Thyroid gland (tissue), 4 donors: Measurements from ENCODE around the gene EXOSC10. TPM values are rescaled to one million over a fixed set of nuclear protein-coding genes. Genes with fewer than 3 reads are reported as not detected.
A peak's percentile ranks its signal among the peaks of the same experiment; 100 is the strongest.
"Not testable (repeated sequence)": the region's sequence is repeated elsewhere in the genome, so short reads cannot be mapped to it uniquely, and the experiment has no call there.

Experiments used
- DNase-seq, 2 donors: peaks; one replicate each; pipeline ENCODE4 v3.0.0-alpha.2; 2019
- H3K27ac ChIP-seq, 3 donors: fragments of 200-600 bp; sonication (generic); 1 replicate in 2 of 3; 2 replicates in 1 of 3; pipeline ENCODE4 v1.5.1; 2016 to 2019; ENCODE audit warnings: mild to moderate bottlenecking in 1 of 3, moderate library complexity in 1 of 3
- H3K27me3 ChIP-seq: fragments of 200-600 bp; sonication (generic); one replicate; pipeline ENCODE4 v1.5.1; 2019
- H3K36me3 ChIP-seq, 2 donors: fragments of 200-600 bp; sonication (generic); one replicate each; pipeline ENCODE4 v1.5.1; 2016 to 2019
- H3K4me1 ChIP-seq, 2 donors: fragments of 200-600 bp; sonication (generic); one replicate each; pipeline ENCODE4 v1.5.1; 2017 to 2019
- H3K4me3 ChIP-seq, 3 donors: fragments of 200-600 bp; sonication (generic); replicated peaks in 1 of 3; 1 replicate in 2 of 3; 2 replicates in 1 of 3; pipeline ENCODE4 v1.5.1; 2016; ENCODE audit warnings: mild to moderate bottlenecking in 1 of 3
- H3K9me3 ChIP-seq: fragments of 200-600 bp; sonication (generic); one replicate; pipeline ENCODE4 v1.5.1; 2017
- POLR2A ChIP-seq, 2 donors: fragments of 450-650 bp; IDR thresholded peaks; one replicate each; pipeline ENCODE4 v1.6.1; 2017; ENCODE audit warnings: antibody characterized with exemption in 2 of 2, mild to moderate bottlenecking in 2 of 2, moderate library complexity in 1 of 2
- WGBS, 2 donors: methylation state at CpG; one replicate each; pipeline ENCODE4 v1.1.5; 2017; 5-methylcytosine and 5-hydroxymethylcytosine counted together
- intact Hi-C: fragments of 100-400 bp; cut with DNase I; formaldehyde crosslinking; loops from one replicate; pipeline ENCODE4 v1.15.1; 2023
- total RNA-seq, 4 donors: library from RNA; depleted of rRNA; stranded (reverse); fragments of >200 nt; gene quantifications; one replicate each; pipeline ENCODE4 v1.2.3, GENCODE V29; 2016
- TF ChIP-seq, protein P1 (sequence below), 6 experiments: fragments of 200-600 bp in 3 of 6; fragments of 450-650 bp in 3 of 6; sonication (generic) in 3 of 6; IDR thresholded peaks; one replicate each; pipeline ENCODE4 v1.5.1; 2016 to 2019; ENCODE audit warnings: antibody characterized with exemption in 6 of 6, mild to moderate bottlenecking in 2 of 6, inconsistent platforms in 1 of 6, moderate library complexity in 1 of 6

Gene EXOSC10
- total RNA-seq, 4 donors from 2014 or later, result 41.1 to 60.7 (median 51.6) TPM

DNA sequence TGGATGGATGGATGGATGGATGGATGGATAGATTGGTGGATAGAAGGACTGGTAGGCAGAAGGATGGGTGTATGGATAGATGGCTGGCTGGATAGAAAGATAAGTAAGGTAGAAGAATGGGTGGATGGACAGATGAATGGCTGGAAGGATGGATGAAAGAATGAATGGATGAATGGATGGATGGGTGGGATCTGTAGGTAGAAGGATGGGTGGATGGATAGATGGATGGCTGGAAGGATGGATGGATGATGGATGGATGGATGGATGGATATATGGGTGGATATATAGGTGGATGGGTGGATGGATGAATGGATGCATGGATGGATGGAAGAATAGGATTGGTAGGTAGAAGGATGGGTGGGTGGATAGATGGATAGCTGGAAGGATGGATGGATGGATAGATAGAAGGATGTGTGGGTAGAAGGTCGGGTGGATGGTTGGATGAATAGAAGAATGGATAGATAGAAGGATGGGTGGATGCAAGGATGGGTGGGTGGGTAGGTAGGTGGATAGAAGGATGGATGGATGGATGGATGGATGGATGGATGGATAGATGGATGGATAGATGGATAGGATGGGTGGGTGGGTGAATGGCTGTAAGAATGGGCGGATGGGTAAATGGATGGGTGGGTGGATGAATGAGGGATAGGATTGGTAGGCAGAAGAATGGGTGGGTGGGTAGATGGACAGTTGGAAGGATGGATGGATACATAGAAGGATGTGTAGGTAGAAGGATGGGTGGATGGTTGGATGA, 60.1 kb downstream of the EXOSC10 start:
- WGBS, 2 donors, result 57 to 66% methylated on average over 2 of the region's 2 CpGs
- H3K27ac ChIP-seq, result no peak overlapping the region
- H3K36me3 ChIP-seq, result no peaks in the 10 kb centered on the region
- TF ChIP-seq, protein P1, sequence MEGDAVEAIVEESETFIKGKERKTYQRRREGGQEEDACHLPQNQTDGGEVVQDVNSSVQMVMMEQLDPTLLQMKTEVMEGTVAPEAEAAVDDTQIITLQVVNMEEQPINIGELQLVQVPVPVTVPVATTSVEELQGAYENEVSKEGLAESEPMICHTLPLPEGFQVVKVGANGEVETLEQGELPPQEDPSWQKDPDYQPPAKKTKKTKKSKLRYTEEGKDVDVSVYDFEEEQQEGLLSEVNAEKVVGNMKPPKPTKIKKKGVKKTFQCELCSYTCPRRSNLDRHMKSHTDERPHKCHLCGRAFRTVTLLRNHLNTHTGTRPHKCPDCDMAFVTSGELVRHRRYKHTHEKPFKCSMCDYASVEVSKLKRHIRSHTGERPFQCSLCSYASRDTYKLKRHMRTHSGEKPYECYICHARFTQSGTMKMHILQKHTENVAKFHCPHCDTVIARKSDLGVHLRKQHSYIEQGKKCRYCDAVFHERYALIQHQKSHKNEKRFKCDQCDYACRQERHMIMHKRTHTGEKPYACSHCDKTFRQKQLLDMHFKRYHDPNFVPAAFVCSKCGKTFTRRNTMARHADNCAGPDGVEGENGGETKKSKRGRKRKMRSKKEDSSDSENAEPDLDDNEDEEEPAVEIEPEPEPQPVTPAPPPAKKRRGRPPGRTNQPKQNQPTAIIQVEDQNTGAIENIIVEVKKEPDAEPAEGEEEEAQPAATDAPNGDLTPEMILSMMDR (IDR thresholded peaks at IDR 0.05), result no peak
- TF ChIP-seq POLR2A (IDR thresholded peaks at IDR 0.05), result no peak
- H3K27me3 ChIP-seq, result no peaks in the 10 kb centered on the region
- H3K4me1 ChIP-seq, result no peaks in the 10 kb centered on the region
- DNase-seq, result no peak
- intact Hi-C loops, result loop anchor here (5.0 kb wide), 1 partner anchor 603 kb away; no protein-coding TSS in a partner anchor
- H3K4me3 ChIP-seq, result no peak overlapping the region
- H3K9me3 ChIP-seq, result no peaks in the 10 kb centered on the region

DNA sequence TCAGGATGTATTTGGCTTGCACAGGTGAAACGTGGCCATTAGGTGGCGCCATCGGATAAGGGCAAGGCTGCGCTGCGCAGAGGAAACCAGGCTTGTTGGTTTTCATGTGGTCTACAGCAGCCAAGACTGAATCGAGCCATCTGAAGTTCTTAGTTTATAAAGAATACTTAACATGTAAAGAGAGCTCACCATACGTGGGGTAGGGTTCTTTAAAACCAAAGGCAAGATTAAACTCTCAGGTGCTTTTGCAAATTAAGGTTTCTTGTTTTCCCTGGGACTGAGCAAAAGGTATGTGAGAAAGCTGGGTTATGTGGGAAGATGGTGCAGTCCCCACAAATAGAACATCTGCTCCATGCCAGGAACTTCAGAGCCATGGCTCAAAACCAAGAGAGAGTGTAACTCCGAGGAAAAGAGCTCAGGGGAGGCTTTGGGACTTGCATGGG, 61.9 kb downstream of the EXOSC10 start:
- WGBS, 2 donors, result 0 to 1% methylated on average over 8 of the region's 8 CpGs
- Histone ChIP-seq H3K27me3 (no peaks in the 10 kb centered on the region), H3K4me1 (no peaks in the 10 kb centered on the region), H3K4me3 (no peak overlapping the region), H3K9me3 (no peaks in the 10 kb centered on the region), H3K36me3 (no peaks in the 10 kb centered on the region), H3K27ac (no peak overlapping the region)
- peak; percentile 85 to 91 for DNase-seq
- TF ChIP-seq POLR2A (IDR thresholded peaks at IDR 0.05), result no peak
- TF ChIP-seq, protein P1 (IDR thresholded peaks at IDR 0.05), result peak; percentile 78 to 96 (median 94)
- intact Hi-C loops, result loop anchor here (5.0 kb wide), 1 partner anchor 605 kb away; no protein-coding TSS in a partner anchor

DNA sequence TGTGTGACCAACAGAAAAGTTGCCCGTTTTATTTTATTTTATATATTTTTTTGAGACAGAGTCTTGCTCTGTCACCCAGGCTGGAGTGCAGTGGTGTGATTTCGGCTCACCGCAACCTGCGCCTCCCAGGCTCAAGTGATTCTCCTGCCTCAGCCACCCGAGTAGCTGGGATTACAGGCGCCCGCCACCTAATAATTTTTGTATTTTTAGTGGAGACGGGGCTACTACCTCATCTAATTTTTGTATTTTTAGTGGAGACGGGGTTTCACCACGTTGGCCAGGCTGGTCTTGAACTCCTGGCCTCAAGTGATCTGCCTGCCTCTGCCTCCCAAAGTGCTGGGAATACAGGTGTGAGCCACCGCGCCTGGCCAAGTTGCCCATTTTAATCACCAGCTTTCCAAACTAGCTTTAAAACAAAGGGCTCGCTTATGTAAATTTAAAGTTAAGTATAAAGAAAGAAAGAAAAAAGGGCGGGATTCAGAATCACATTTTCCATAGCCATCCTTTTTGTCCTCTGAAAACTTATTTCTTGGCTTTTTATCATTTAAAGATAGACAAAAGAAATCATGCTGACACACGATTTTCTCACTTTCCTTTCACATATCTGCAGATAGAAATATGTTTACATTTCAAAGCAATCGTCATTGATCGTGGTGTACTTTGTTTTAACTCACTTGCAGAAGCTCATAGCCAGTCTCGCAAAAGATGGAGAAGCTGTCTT, 62.5 kb downstream of the EXOSC10 start:
- 55 to 58% methylated on average over 18 of the region's 18 CpGs for WGBS, 2 donors
- intact Hi-C loops, result loop anchor here (5.0 kb wide), 1 partner anchor 605 kb away; no protein-coding TSS in a partner anchor
- H3K9me3 ChIP-seq, H3K27me3 ChIP-seq, H3K4me3 ChIP-seq, DNase-seq, H3K4me1 ChIP-seq, H3K36me3 ChIP-seq, H3K27ac ChIP-seq: not testable (repeated sequence)

DNA sequence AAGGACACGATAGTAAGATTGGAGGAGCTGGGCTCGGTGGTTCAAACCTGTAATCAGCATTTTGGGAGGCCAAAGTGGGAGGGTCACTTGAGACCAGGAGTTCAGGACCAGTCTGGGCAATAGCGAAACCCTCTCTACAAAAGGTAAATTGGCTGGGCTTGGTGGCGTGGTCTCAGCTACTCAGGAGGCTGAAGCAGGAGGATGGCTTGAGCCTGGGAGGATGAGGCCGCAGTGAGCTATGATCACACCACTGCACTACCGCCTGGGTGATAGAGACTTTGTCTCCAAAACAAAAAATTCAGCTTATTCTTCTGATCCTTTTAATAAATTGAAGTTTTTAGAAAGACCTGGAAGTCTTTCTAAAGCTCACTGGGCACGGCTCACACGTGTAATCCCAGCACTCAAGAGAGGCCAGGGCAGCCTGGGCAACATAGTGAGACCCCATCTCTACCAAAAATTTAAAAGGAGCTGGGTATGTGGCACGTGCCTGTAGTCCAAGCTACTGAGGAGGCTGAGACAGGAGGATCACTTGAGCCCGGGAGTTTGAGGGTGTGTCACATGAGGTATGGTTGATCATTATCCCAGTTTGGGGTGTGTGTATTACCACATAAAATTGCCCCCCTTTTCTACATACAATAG, 67.9 kb downstream of the EXOSC10 start:
- Histone ChIP-seq H3K4me1 (no peaks in the 10 kb centered on the region), H3K36me3 (peaks cover 4% of the 10 kb centered on the region in 2 donors), H3K27ac (no peak overlapping the region), H3K27me3 (no peaks in the 10 kb centered on the region), H3K9me3 (no peaks in the 10 kb centered on the region), H3K4me3 (no peak overlapping the region)
- no peak for DNase-seq
- intact Hi-C loops, result no loop called here
- TF ChIP-seq, protein P1 (IDR thresholded peaks at IDR 0.05), result no peak
- no peak for TF ChIP-seq POLR2A (IDR thresholded peaks at IDR 0.05)
- WGBS, 2 donors, result 91 to 93% methylated on average over 10 of the region's 10 CpGs

DNA sequence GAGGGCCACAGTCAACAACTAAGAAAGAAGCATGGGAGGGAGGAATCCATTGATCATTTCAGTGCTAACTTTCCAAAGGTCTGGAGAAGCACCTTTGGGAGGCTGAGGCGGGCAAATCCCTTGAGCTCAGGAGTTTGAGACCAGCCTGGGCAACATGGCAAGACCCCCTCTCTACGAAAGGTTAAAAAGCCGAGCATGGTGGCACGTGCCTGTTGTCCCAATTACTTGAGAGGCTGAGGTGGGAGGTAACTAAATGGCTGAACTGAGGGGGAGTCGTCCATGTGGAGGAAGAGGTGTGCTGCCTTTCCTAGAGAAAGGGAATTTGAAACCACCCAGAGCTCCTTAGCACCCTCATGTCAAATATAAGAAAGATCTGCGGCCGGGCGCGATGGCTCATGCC, 68.8 kb downstream of the EXOSC10 start:
- TF ChIP-seq, protein P1 (IDR thresholded peaks at IDR 0.05), result no peak
- TF ChIP-seq POLR2A (IDR thresholded peaks at IDR 0.05), result no peak
- intact Hi-C loops, result no loop called here

More for the DNA sequence above, 68.8 kb downstream of the EXOSC10 start:
- Histone ChIP-seq H3K4me3 (no peak overlapping the region), H3K9me3 (no peaks in the 10 kb centered on the region), H3K27me3 (no peaks in the 10 kb centered on the region), H3K4me1 (no peaks in the 10 kb centered on the region), H3K36me3 (peaks cover 6 to 8% of the 10 kb centered on the region in 2 donors), H3K27ac (no peak overlapping the region)
- 87 to 89% methylated on average over 9 of the region's 9 CpGs for WGBS, 2 donors
- DNase-seq, result no peak
